Karpas-422 (cell line): Measurements from ENCODE around the gene KIFC1. TPM values are rescaled to one million over a fixed set of nuclear protein-coding genes. Genes with fewer than 3 reads are reported as not detected.
A peak's percentile ranks its signal among the peaks of the same experiment; 100 is the strongest.
"Not testable (repeated sequence)": the region's sequence is repeated elsewhere in the genome, so short reads cannot be mapped to it uniquely, and the experiment has no call there.

ENCODE experiments used
- DNase-seq: peaks from one replicate; pipeline ENCODE4 v3.0.0-alpha.2; 2015
- H2AFZ ChIP-seq: fragments of 200-600 bp; sonication (generic); 2 replicates; pipeline ENCODE4 v1.6.1; 2014; ENCODE audit warnings: antibody characterized with exemption, low read length, mixed read lengths
- H3K27ac ChIP-seq: fragments of 200-600 bp; sonication (generic); 2 replicates; pipeline ENCODE4 v1.5.1; 2014; ENCODE audit warnings: mild to moderate bottlenecking, low read length, moderate library complexity
- H3K27me3 ChIP-seq: fragments of 200-600 bp; sonication (generic); 2 replicates; pipeline ENCODE4 v1.6.1; 2014; ENCODE audit warnings: low read length, mixed read lengths
- H3K36me3 ChIP-seq: fragments of 200-600 bp; sonication (generic); 2 replicates; pipeline ENCODE4 v1.6.1; 2014; ENCODE audit warnings: low read length, mixed read lengths; ENCODE audit not compliant: insufficient read depth
- H3K4me1 ChIP-seq: fragments of 200-600 bp; sonication (generic); 2 replicates; pipeline ENCODE4 v1.6.1; 2014; ENCODE audit warnings: mild to moderate bottlenecking, low read length, mixed read lengths
- H3K4me2 ChIP-seq: fragments of 200-600 bp; sonication (generic); 2 replicates; pipeline ENCODE4 v1.6.1; 2014; ENCODE audit warnings: low read length, low read depth, mild to moderate bottlenecking; ENCODE audit not compliant: poor library complexity, severe bottlenecking
- H3K4me3 ChIP-seq: fragments of 200-600 bp; sonication (generic); 2 replicates; pipeline ENCODE4 v1.5.1; 2014; ENCODE audit warnings: mild to moderate bottlenecking, antibody characterized with exemption, low read length, mixed read lengths
- H3K79me2 ChIP-seq: fragments of 200-600 bp; sonication (generic); 2 replicates; pipeline ENCODE4 v1.6.1; 2014; ENCODE audit warnings: mild to moderate bottlenecking, low read length, mixed read lengths
- H3K9ac ChIP-seq: fragments of 200-600 bp; sonication (generic); 2 replicates; pipeline ENCODE4 v1.6.0; 2014; ENCODE audit warnings: low read length
- H3K9me2 ChIP-seq: fragments of 200-600 bp; sonication (generic), shearing (Covaris generic); replicated peaks from 2 replicates; pipeline ENCODE4 v1.6.0; 2014; ENCODE audit warnings: mild to moderate bottlenecking, low read length, moderate library complexity; ENCODE audit not compliant: insufficient read depth
- H3K9me3 ChIP-seq: fragments of 300-700, 200-600 bp; sonication (generic); 2 replicates; pipeline ENCODE4 v1.6.1; 2014; ENCODE audit warnings: low read length, mixed read lengths
- H4K20me1 ChIP-seq: fragments of 200-600 bp; sonication (generic); 2 replicates; pipeline ENCODE4 v1.6.1; 2014; ENCODE audit warnings: mild to moderate bottlenecking, antibody characterized with exemption, low read length, low read depth; ENCODE audit not compliant: insufficient read depth
- total RNA-seq: library from RNA; depleted of rRNA; stranded (reverse); fragments of >200 nt; shearing (Covaris generic); gene quantifications from 2 replicates; pipeline ENCODE4 v1.2.3, GENCODE V29; 2014; ENCODE audit warnings: low replicate concordance

The KIFC1 gene
- total RNA-seq, 1 experiment from 2014 or later: 42.8 TPM

GRCh38 chr6:33398601-33399000, 7.0 kb downstream of the KIFC1 start:
- H3K27ac ChIP-seq, H3K4me2 ChIP-seq, H4K20me1 ChIP-seq, H3K9me2 ChIP-seq, H3K9me3 ChIP-seq, H3K4me3 ChIP-seq, H3K27me3 ChIP-seq, H3K9ac ChIP-seq, H2AFZ ChIP-seq: not testable (repeated sequence)
- Histone ChIP-seq H3K4me1 (peaks cover 21% of the 10 kb centered on the region), H3K79me2 (peaks cover 52% of the 10 kb centered on the region), H3K36me3 (peaks cover 42% of the 10 kb centered on the region)
- DNase-seq: peak; percentile 37

DNA sequence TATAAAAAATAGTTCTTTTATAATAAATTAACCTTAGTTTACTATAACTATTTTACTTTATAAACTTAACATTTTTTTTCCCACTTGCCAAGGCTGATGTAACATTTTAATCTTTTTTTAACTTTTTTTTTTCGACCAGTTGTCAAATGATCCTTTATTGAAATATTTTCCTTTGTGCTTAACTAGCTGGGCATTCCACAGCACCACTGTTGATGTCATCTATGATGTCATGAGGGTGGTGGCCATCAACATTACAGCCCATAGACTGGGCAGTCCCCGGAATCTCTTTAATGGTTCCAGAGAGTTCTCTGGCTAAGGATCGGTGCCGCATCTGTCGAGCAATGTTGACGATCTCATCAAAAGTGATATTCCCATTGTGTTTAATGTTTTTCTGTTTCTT, 8.3 kb downstream of the KIFC1 start:
- not testable (repeated sequence) for H3K4me2 ChIP-seq, H3K4me1 ChIP-seq, DNase-seq, H4K20me1 ChIP-seq, H3K27ac ChIP-seq, H3K9me2 ChIP-seq, H3K9me3 ChIP-seq, H3K9ac ChIP-seq, H3K27me3 ChIP-seq, H3K4me3 ChIP-seq, H2AFZ ChIP-seq
- Histone ChIP-seq H3K36me3 (peaks cover 49% of the 10 kb centered on the region), H3K79me2 (peaks cover 40% of the 10 kb centered on the region)

DNA sequence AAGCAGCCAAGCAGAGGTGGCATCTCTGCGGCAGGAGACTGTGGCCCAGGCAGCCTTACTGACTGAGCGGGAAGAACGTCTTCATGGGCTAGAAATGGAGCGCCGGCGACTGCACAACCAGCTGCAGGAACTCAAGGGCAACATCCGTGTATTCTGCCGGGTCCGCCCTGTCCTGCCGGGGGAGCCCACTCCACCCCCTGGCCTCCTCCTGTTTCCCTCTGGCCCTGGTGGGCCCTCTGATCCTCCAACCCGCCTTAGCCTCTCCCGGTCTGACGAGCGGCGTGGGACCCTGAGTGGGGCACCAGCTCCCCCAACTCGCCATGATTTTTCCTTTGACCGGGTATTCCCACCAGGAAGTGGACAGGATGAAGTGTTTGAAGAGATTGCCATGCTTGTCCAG, 13.3 kb downstream of the KIFC1 start:
- Histone ChIP-seq H3K36me3 (peaks cover 39% of the 10 kb centered on the region), H3K4me3 (no peak overlapping the region), H3K27me3 (no peaks in the 10 kb centered on the region), H3K9me3 (no peaks in the 10 kb centered on the region), H3K9me2 (no peaks in the 10 kb centered on the region), H4K20me1 (no peaks in the 10 kb centered on the region), H3K4me1 (peaks cover 13% of the 10 kb centered on the region), H3K9ac (no peak overlapping the region), H3K27ac (no peak overlapping the region), H2AFZ (no peak overlapping the region), H3K4me2 (no peak overlapping the region), H3K79me2 (no peaks in the 10 kb centered on the region)
- peak; percentile 14 for DNase-seq

- Histone ChIP-seq H3K4me1 (peaks cover 15% of the 10 kb centered on the region), H3K9me2 (no peaks in the 10 kb centered on the region), H3K27me3 (no peaks in the 10 kb centered on the region), H3K27ac (no peak overlapping the region), H2AFZ (no peak overlapping the region), H4K20me1 (no peaks in the 10 kb centered on the region), H3K4me3 (no peak overlapping the region), H3K79me2 (no peaks in the 10 kb centered on the region), H3K9ac (no peak overlapping the region), H3K36me3 (peaks cover 39% of the 10 kb centered on the region), H3K9me3 (no peaks in the 10 kb centered on the region), H3K4me2 (no peak overlapping the region)
- DNase-seq: no peak
These were observed 13.8 kb downstream of the KIFC1 start for GRCh38 chr6:33405386-33405940.

GRCh38 chr6:33406126-33406525, 14.5 kb downstream of the KIFC1 start:
- peaks cover 39% of the 10 kb centered on the region for H3K36me3 ChIP-seq
- H3K27me3 ChIP-seq: no peaks in the 10 kb centered on the region
- no peak overlapping the region for H3K4me3 ChIP-seq
- no peak overlapping the region for H2AFZ ChIP-seq
- peaks cover 15% of the 10 kb centered on the region for H3K4me1 ChIP-seq
- H3K9ac ChIP-seq: no peak overlapping the region
- H3K9me2 ChIP-seq: no peaks in the 10 kb centered on the region
- H3K9me3 ChIP-seq: no peaks in the 10 kb centered on the region
- no peaks in the 10 kb centered on the region; the same call in 1 of the 2 replicates for H3K79me2 ChIP-seq
- H3K4me2 ChIP-seq: no peak overlapping the region
- H4K20me1 ChIP-seq: no peaks in the 10 kb centered on the region
- H3K27ac ChIP-seq: no peak overlapping the region
- DNase-seq: no peak

GRCh38 chr6:33407132-33407718, 15.6 kb downstream of the KIFC1 start:
- no peak overlapping the region for H3K27ac ChIP-seq
- peaks cover 25% of the 10 kb centered on the region for H3K4me1 ChIP-seq
- H3K9me3 ChIP-seq: no peaks in the 10 kb centered on the region
- no peak overlapping the region for H3K4me2 ChIP-seq
- peaks cover 6% of the 10 kb centered on the region; the same call in 1 of the 2 replicates for H3K79me2 ChIP-seq
- H2AFZ ChIP-seq: no peak overlapping the region
- H4K20me1 ChIP-seq: no peaks in the 10 kb centered on the region
- no peak overlapping the region for H3K4me3 ChIP-seq
- DNase-seq: peak; percentile 44
- peaks cover 39% of the 10 kb centered on the region for H3K36me3 ChIP-seq
- H3K9ac ChIP-seq: no peak overlapping the region
- H3K27me3 ChIP-seq: no peaks in the 10 kb centered on the region
- H3K9me2 ChIP-seq: no peaks in the 10 kb centered on the region

- peak overlapping the region; percentile 71 for H3K4me2 ChIP-seq
- no peaks in the 10 kb centered on the region for H3K27me3 ChIP-seq
- H3K9ac ChIP-seq: peak overlapping the region; percentile 82
- peak; percentile 99 for DNase-seq
- peaks cover 11% of the 10 kb centered on the region for H3K79me2 ChIP-seq
- no peaks in the 10 kb centered on the region for H3K9me2 ChIP-seq
- H3K27ac ChIP-seq: peak overlapping the region; percentile 74
- H3K4me1 ChIP-seq: peaks cover 36% of the 10 kb centered on the region
- peak overlapping the region; percentile 83 for H3K4me3 ChIP-seq
- H2AFZ ChIP-seq: peak overlapping the region; percentile 82; the same call in 1 of the 2 replicates
- no peaks in the 10 kb centered on the region for H4K20me1 ChIP-seq
- H3K9me3 ChIP-seq: no peaks in the 10 kb centered on the region
- H3K36me3 ChIP-seq: peaks cover 20% of the 10 kb centered on the region; the same call in 1 of the 2 replicates
These were observed 18.6 kb downstream of the KIFC1 start for GRCh38 chr6:33410050-33410710.
